Liver (tissue), 9 donors: Measurements from ENCODE around the gene COBL. TPM values are rescaled to one million over a fixed set of nuclear protein-coding genes. Genes with fewer than 3 reads are reported as not detected.

ENCODE experiments used
- DNase-seq: peaks from one replicate; pipeline ENCODE4 v3.0.0-alpha.2; 2017; ENCODE audit warnings: low spot score
- H3K27ac ChIP-seq, 2 donors: one replicate each; pipeline ENCODE4 v1.7.0; 2013; ENCODE audit warnings: inconsistent platforms in 2 of 2, low read length in 2 of 2, control low read depth in 1 of 2, low read depth in 1 of 2, mild to moderate bottlenecking in 1 of 2
- H3K27me3 ChIP-seq, 4 donors: one replicate each; pipeline versions ENCODE4 v1.6.1 to v1.7.0; 2013; ENCODE audit warnings: low read length in 3 of 4, inconsistent platforms in 1 of 4, mild to moderate bottlenecking in 1 of 4, moderate library complexity in 1 of 4; ENCODE audit not compliant: control insufficient read depth in 4 of 4, insufficient read depth in 4 of 4
- H3K36me3 ChIP-seq, 4 donors: one replicate each; pipeline versions ENCODE4 v1.6.1 to v1.7.0; 2013; ENCODE audit warnings: low read length in 3 of 4, mild to moderate bottlenecking in 3 of 4, low read depth in 1 of 4, moderate library complexity in 1 of 4; ENCODE audit not compliant: control insufficient read depth in 4 of 4, insufficient read depth in 3 of 4
- H3K4me1 ChIP-seq, 4 donors: one replicate each; pipeline versions ENCODE4 v1.6.1 to v1.7.0; 2013; ENCODE audit warnings: low read length in 3 of 4, mild to moderate bottlenecking in 3 of 4, moderate library complexity in 1 of 4; ENCODE audit not compliant: control insufficient read depth in 4 of 4, insufficient read depth in 4 of 4
- H3K4me3 ChIP-seq, 3 donors: one replicate each; pipeline versions ENCODE4 v1.6.1 to v1.7.0; 2013; ENCODE audit warnings: low read length in 3 of 3, control low read depth in 1 of 3, low read depth in 1 of 3, mild to moderate bottlenecking in 1 of 3
- H3K9ac ChIP-seq, 2 donors: one replicate each; pipeline ENCODE4 v1.7.0; 2013; ENCODE audit warnings: low read length in 2 of 2, mild to moderate bottlenecking in 2 of 2, moderate library complexity in 2 of 2, control low read depth in 1 of 2, low read depth in 1 of 2
- H3K9me3 ChIP-seq, 4 donors: one replicate each; pipeline versions ENCODE4 v1.6.1 to v1.7.0; 2013; ENCODE audit warnings: low read length in 3 of 4; ENCODE audit not compliant: control insufficient read depth in 4 of 4
- ATF3 ChIP-seq: IDR thresholded peaks from 2 replicates; pipeline ENCODE4 v1.6.1; 2016; ENCODE audit warnings: antibody characterized with exemption
- CTCF ChIP-seq: fragments of 150-350 bp; IDR thresholded peaks from 2 replicates; pipeline ENCODE4 v1.5.1; 2017; ENCODE audit warnings: improper control_type of control experiment, low read depth, low read length; ENCODE audit not compliant: missing input control
- EGR1 ChIP-seq, 2 donors: IDR thresholded peaks; 2 replicates each; pipeline ENCODE4 v1.6.1; 2016 to 2018; ENCODE audit warnings: antibody characterized with exemption in 2 of 2, low read depth in 2 of 2
- FOXA1 ChIP-seq: IDR thresholded peaks from 2 replicates; pipeline ENCODE4 v1.6.1; 2016; ENCODE audit warnings: antibody characterized with exemption
- FOXA2 ChIP-seq: IDR thresholded peaks from 2 replicates; pipeline ENCODE4 v1.6.1; 2016; ENCODE audit warnings: antibody characterized with exemption
- GABPA ChIP-seq, 2 donors: IDR thresholded peaks in 1 of 2; conservative IDR thresholded peaks in 1 of 2; 2 replicates each; pipeline ENCODE4 v1.6.1; 2016; ENCODE audit warnings: antibody characterized with exemption in 2 of 2, mild to moderate bottlenecking in 1 of 2, moderate library complexity in 1 of 2
- HNF4A ChIP-seq, 2 donors: conservative IDR thresholded peaks; 2 replicates each; pipeline ENCODE4 v1.6.1; 2016; ENCODE audit warnings: antibody characterized with exemption in 2 of 2, mild to moderate bottlenecking in 2 of 2
- HNF4G ChIP-seq: IDR thresholded peaks from 2 replicates; pipeline ENCODE4 v1.6.1; 2016; ENCODE audit warnings: antibody characterized with exemption
- JUND ChIP-seq, 2 donors: IDR thresholded peaks; 2 replicates each; pipeline ENCODE4 v1.6.1; 2016; ENCODE audit warnings: antibody characterized with exemption in 2 of 2
- NR2F2 ChIP-seq: IDR thresholded peaks from 2 replicates; pipeline ENCODE4 v1.6.1; 2016; ENCODE audit warnings: antibody characterized with exemption
- RAD21 ChIP-seq, 2 donors: IDR thresholded peaks; 2 replicates each; pipeline ENCODE4 v1.6.1; 2016; ENCODE audit warnings: antibody characterized with exemption in 2 of 2, mild to moderate bottlenecking in 2 of 2
- RXRA ChIP-seq, 2 donors: IDR thresholded peaks; 2 replicates each; pipeline ENCODE4 v1.6.1; 2017 to 2018; ENCODE audit warnings: antibody characterized with exemption in 2 of 2, mild to moderate bottlenecking in 1 of 2
- SP1 ChIP-seq: IDR thresholded peaks from 2 replicates; pipeline ENCODE4 v1.6.1; 2018; ENCODE audit warnings: antibody characterized with exemption, mild to moderate bottlenecking
- TAF1 ChIP-seq: conservative IDR thresholded peaks from 2 replicates; pipeline ENCODE4 v1.6.1; 2016; ENCODE audit warnings: antibody characterized with exemption, mild to moderate bottlenecking
- YY1 ChIP-seq: IDR thresholded peaks from 2 replicates; pipeline ENCODE4 v1.6.1; 2016; ENCODE audit warnings: antibody characterized with exemption, mild to moderate bottlenecking
- ZBTB33 ChIP-seq: IDR thresholded peaks from 2 replicates; pipeline ENCODE4 v1.6.1; 2016; ENCODE audit warnings: antibody characterized with exemption
- WGBS: extraction: QIAGEN DNeasy Blood & Tissue Kit; methylation state at CpG from one replicate; pipeline ENCODE4 v1.1.7; 2013; 5-methylcytosine and 5-hydroxymethylcytosine counted together
- polyA plus RNA-seq, 2 donors: library from polyadenylated mRNA; stranded (reverse) in 1 of 2; unstranded in 1 of 2; fragments of 200-250 nt in 1 of 2; fragments of >200 nt in 1 of 2; fragmentation: Nextera tagmentation in 1 of 2; extraction: Ambion mirVana in 1 of 2; gene quantifications; one replicate each; pipeline versions ENCODE4 v1.2.1 to v1.2.3, GENCODE V29; 2013 to 2015
- total RNA-seq, 2 donors: library from RNA; depleted of rRNA; stranded (reverse); fragments of >200 nt; gene quantifications; one replicate each; pipeline ENCODE4 v1.2.3, GENCODE V29; 2014
- TF ChIP-seq, protein P1 (sequence below): IDR thresholded peaks from 2 replicates; pipeline ENCODE4 v1.6.1; 2016; ENCODE audit warnings: antibody characterized with exemption, mild to moderate bottlenecking
- TF ChIP-seq, protein P2 (sequence below): IDR thresholded peaks from 2 replicates; pipeline ENCODE4 v1.6.1; 2016; ENCODE audit warnings: antibody characterized with exemption
- donor health status: healthy.
- donor health status: healthy.
- donor health status: healthy.
- donor health status: healthy.
- donor health status: healthy.

Gene COBL
- total and polyA plus RNA-seq, 4 donors, result 5.8 to 18.7 (median 10.7) TPM

DNA sequence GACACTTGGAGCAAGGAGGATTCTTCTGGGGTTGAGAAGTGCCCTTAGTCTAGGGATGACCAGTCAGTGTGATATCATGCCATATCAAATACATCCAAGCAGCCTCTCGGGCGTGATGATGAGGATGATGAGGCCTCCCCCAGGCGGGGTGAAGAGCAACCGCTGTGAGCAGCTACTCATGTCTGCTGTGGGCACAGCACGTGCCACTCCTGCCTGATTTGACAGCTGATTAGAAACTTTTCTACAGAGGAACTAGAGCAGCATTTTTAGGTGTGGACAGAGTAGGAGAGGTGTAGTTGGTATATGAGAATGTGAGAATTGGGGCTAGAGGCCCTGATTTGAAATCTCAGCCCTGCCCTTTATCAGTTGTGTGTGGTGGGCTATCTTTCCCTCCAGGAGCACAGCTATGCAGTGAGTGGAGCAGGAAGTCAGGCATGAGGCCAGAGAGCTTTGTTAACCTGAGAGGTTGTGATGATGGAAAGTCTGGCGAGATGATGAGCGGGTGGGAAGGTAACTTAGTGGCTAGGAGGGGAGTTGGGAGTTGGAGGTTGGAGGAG is 49.6 kb upstream of the COBL start:
- H3K9ac ChIP-seq, result no peak overlapping the region
- H3K9me3 ChIP-seq, result no peaks in the 10 kb centered on the region
- peaks cover 0 to 16% (median 13%) of the 10 kb centered on the region in 4 donors for H3K4me1 ChIP-seq
- H3K27me3 ChIP-seq, result no peaks in the 10 kb centered on the region
- H3K4me3 ChIP-seq, result no peak overlapping the region
- H3K36me3 ChIP-seq, result no peaks in the 10 kb centered on the region
- no peak for TF ChIP-seq SP1
- no peak for TF ChIP-seq RAD21 (IDR thresholded peaks at IDR 0.05)
- no peak for TF ChIP-seq FOXA2
- TF ChIP-seq ZBTB33, result no peak
- TF ChIP-seq GABPA (IDR thresholded peaks at IDR 0.05 in 1 of 2, conservative IDR thresholded peaks at IDR 0.05 in 1 of 2), result no peak
- no peak for TF ChIP-seq FOXA1
- TF ChIP-seq EGR1 (IDR thresholded peaks at IDR 0.05; ENCODE audit: low read depth in 2 of 2), result no peak
- no peak for TF ChIP-seq HNF4G
- TF ChIP-seq CTCF, result no peak
- TF ChIP-seq HNF4A (conservative IDR thresholded peaks at IDR 0.05), result no peak
- TF ChIP-seq TAF1, result no peak
- no peak for TF ChIP-seq NR2F2
- TF ChIP-seq, protein P1, sequence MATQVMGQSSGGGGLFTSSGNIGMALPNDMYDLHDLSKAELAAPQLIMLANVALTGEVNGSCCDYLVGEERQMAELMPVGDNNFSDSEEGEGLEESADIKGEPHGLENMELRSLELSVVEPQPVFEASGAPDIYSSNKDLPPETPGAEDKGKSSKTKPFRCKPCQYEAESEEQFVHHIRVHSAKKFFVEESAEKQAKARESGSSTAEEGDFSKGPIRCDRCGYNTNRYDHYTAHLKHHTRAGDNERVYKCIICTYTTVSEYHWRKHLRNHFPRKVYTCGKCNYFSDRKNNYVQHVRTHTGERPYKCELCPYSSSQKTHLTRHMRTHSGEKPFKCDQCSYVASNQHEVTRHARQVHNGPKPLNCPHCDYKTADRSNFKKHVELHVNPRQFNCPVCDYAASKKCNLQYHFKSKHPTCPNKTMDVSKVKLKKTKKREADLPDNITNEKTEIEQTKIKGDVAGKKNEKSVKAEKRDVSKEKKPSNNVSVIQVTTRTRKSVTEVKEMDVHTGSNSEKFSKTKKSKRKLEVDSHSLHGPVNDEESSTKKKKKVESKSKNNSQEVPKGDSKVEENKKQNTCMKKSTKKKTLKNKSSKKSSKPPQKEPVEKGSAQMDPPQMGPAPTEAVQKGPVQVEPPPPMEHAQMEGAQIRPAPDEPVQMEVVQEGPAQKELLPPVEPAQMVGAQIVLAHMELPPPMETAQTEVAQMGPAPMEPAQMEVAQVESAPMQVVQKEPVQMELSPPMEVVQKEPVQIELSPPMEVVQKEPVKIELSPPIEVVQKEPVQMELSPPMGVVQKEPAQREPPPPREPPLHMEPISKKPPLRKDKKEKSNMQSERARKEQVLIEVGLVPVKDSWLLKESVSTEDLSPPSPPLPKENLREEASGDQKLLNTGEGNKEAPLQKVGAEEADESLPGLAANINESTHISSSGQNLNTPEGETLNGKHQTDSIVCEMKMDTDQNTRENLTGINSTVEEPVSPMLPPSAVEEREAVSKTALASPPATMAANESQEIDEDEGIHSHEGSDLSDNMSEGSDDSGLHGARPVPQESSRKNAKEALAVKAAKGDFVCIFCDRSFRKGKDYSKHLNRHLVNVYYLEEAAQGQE, result no peak
- TF ChIP-seq JUND (IDR thresholded peaks at IDR 0.05), result no peak
- no peak for TF ChIP-seq RXRA (IDR thresholded peaks at IDR 0.05)
- no peak for TF ChIP-seq ATF3
- TF ChIP-seq, protein P2, sequence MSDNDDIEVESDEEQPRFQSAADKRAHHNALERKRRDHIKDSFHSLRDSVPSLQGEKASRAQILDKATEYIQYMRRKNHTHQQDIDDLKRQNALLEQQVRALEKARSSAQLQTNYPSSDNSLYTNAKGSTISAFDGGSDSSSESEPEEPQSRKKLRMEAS, result no peak
- no peak for TF ChIP-seq YY1
- 93% methylated on average over 7 of the region's 7 CpGs for WGBS
- no peak overlapping the region for H3K27ac ChIP-seq
- no peak for DNase-seq
